GM18861 (cell line): ENCODE results near the gene PGA5.
"Not testable (repeated sequence)": the region's sequence is repeated elsewhere in the genome, so short reads cannot be mapped to it uniquely, and the experiment has no call there.

ENCODE experiments used
- ATAC-seq: cut with Tn5 transposase; IDR thresholded peaks from one replicate; pipeline ENCODE4 v1.9.1; 2021; ENCODE audit not compliant: unreplicated experiment

Gene PGA5

DNA sequence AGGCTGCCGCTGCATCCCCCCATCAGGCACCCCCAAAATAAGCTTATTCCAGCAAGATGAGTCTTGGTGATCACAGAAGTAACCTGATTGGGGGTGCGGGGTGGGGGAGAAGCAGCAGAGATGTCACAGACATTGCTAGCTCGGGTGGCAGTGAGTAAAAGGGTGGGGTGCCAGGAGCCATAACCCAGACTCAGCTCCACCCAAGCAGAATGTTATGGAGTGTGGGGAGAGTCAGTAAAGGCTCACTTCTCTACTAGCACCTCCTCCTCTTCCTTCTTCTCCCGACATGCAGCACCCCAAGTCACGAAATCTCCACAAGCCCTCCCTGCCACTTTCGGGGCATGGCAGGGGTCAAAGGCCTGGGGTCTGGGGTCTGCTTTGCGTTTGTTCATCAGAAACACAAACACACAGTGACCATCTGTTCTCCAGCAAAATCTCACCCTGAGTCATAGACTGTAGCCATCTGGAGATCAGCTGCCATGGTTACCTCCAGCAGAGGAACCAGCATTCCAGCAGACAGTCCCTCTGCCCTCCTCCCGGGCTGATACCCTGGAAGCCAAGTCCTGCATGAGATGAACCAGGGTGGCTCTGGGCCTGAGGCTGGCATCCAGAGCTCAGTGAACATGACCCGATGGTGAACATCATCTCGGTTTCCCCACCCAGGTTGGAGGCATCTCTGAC lies 14.4 kb upstream of the PGA5 start:
- ATAC-seq, result not testable (repeated sequence)

DNA sequence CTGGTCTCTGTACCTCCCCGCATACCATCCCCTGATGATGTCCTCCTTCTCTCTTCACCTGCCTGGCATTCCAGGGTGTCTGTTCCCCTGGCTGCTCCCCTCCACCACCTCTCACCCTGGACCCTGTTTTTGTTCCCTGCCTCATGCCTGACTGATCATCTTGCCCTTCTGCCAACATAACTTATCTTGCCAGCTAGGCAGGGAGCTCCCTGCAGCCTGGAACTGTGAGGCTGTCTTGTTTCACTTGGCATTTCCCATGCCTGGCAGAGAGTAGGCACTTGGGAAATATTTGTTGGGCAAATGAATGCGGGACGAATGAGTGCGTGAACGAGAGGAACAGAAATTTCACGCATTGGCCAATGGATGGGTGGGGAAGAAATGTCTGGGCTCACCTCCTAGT lies 11.5 kb upstream of the PGA5 start:
- not testable (repeated sequence) for ATAC-seq

DNA sequence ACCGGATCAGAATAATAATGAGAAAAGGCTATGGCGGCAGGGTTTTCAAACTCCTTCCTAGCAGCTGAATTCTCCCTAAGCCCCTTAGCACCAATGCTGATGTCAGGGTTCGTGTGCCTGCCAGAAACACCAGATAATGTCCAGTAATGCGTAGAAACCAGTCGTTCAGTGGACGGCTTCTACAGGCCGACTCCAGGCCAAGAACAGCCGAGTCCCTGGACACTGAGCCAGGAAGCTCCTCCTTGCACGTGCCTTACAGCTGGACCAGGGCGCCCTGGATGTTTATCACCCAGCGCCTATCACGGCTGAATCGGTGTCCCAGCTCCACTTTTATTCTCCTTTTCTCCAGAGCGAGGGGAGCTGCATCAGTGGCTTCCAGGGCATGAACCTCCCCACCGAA lies 9.9 kb upstream of the PGA5 start:
- not testable (repeated sequence) for ATAC-seq

DNA sequence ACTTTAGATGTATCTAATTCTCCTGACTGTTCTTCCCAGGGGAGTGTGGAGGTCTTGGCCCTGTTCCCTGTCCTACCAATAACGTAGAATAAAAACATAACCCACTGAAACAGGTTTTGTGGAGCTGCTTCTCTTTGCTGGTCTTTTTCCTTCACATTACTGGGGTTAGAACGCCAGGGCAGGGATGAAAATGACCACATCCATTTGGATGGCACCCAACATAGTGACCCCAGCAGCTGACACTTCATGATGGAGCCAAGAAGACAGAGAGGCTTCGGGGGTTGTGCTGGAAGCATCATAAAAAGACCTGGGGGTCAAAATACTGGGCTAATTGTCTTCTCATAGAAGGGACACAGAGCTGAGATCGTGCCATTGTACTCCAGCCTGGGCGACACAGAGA lies 9.4 kb upstream of the PGA5 start:
- not testable (repeated sequence) for ATAC-seq

- not testable (repeated sequence) for ATAC-seq
Measured at GRCh38 chr11:61232548-61233145, 8.3 kb upstream of the PGA5 start.

DNA sequence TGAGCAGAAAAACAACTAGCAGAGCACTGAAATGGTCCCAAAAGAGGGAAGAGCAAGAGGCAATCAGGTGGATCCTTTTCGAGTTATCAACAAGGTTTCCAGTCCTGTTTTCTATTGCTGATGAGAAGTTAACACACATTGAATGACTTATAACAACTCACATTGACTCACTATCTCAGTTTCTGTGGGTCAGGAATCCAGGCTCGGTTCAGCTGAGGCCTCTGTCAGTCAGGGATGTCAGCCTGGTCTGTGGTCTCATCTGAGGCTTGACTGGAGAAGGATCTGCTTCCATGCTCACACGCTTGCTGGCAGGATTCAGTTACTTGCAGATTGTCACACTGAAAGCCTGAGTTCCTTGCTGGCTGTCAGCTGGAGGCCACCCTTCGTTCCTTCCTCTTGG lies 3.8 kb upstream of the PGA5 start:
- ATAC-seq, result not testable (repeated sequence)

- not testable (repeated sequence) for ATAC-seq
Measured at GRCh38 chr11:61240288-61240687, 687 bp upstream of the PGA5 start.

GRCh38 chr11:61241526-61241925 lies 551 bp downstream of the PGA5 start:
- ATAC-seq, result not testable (repeated sequence)

DNA sequence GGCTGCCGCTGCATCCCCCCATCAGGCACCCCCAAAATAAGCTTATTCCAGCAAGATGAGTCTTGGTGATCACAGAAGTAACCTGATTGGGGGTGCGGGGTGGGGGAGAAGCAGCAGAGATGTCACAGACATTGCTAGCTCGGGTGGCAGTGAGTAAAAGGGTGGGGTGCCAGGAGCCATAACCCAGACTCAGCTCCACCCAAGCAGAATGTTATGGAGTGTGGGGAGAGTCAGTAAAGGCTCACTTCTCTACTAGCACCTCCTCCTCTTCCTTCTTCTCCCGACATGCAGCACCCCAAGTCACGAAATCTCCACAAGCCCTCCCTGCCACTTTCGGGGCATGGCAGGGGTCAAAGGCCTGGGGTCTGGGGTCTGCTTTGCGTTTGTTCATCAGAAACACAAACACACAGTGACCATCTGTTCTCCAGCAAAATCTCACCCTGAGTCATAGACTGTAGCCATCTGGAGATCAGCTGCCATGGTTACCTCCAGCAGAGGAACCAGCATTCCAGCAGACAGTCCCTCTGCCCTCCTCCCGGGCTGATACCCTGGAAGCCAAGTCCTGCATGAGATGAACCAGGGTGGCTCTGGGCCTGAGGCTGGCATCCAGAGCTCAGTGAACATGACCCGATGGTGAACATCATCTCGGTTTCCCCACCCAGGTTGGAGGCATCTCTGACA lies 4.4 kb downstream of the PGA5 start:
- ATAC-seq, result not testable (repeated sequence)

- not testable (repeated sequence) for ATAC-seq
Measured at GRCh38 chr11:61248071-61248470, 7.1 kb downstream of the PGA5 start.

DNA sequence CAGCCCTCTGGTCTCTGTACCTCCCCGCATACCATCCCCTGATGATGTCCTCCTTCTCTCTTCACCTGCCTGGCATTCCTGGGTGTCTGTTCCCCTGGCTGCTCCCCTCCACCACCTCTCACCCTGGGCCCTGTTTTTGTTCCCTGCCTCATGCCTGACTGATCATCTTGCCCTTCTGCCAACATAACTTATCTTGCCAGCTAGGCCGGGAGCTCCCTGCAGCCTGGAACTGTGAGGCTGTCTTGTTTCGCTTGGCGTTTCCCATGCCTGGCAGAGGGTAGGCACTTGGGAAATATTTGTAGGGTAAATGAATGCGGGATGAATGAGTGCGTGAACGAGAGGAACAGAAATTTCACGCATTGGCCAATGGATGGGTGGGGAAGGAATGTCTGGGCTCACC lies 8.2 kb downstream of the PGA5 start:
- not testable (repeated sequence) for ATAC-seq

GRCh38 chr11:61250796-61251765 lies 10.1 kb downstream of the PGA5 start:
- ATAC-seq, result not testable (repeated sequence)

GRCh38 chr11:61252332-61252731 lies 11.4 kb downstream of the PGA5 start:
- not testable (repeated sequence) for ATAC-seq

DNA sequence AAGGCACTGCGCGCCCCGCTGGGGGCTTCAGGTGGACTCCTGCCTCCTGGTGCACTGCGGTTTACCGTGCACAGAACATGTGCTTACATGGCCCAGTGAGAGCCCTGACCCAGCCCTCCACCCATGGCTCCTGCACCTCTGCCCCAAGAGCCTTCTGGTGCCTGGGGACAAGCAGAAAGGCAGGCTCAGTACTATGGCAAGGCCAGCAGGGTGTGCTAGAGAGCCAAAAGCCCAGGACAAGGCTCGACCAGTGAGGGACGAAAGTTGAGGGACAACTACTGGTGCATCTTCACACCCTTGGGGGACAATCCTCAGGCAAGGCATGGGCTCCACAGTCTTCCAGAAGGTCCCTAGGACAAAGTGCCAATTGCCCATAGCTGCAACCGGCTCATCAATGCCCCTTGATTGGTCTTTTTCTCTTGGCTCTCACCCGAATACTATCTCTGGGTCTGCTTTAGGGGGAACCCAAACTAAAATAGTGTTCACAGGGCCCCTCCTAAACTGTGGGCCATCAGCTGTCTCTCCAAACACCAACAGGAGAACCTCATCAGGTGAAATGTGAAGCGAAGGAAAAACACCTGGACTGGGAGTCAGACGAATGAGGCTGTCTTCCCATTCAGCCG lies 13.5 kb downstream of the PGA5 start:
- ATAC-seq, result no peak

DNA sequence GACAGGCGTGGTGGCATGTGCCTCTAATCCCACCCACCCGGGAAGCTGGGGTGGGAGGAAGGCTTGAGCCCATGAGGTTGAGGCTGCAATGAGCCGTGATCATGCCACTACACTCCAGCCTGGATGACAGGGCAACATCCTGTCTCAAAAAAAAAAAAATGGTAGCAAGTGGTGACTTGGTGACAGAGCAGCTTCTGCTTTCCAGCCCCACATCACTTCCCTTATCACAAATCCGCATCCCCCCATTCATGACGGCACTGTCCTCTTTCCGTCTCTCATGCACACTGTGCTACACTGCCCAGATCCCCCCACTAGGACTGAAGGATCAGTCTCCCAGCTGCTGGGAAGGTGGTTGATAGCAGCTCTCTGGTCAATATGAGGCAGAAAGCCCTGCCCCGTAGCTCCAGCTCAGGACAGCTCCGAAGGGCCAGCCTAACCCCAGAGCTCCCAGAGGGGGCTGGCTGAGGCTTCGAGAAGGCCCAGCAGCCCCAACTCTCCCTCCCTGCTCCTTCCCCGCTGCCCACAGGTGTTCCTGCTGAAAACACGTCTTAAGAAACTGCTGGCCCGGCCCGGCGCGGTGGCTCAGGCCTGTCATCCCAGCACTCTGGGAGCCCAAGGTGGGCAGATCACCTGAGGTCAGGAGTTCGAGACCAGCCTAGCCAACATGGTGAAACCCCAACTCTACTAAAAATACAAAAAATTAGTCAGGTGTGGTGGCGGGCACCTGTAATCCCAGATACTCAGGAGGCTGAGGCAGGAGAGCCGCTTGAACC lies 15.9 kb downstream of the PGA5 start:
- ATAC-seq, result no peak

GRCh38 chr11:61258546-61258945 lies 17.6 kb downstream of the PGA5 start:
- ATAC-seq, result no peak

DNA sequence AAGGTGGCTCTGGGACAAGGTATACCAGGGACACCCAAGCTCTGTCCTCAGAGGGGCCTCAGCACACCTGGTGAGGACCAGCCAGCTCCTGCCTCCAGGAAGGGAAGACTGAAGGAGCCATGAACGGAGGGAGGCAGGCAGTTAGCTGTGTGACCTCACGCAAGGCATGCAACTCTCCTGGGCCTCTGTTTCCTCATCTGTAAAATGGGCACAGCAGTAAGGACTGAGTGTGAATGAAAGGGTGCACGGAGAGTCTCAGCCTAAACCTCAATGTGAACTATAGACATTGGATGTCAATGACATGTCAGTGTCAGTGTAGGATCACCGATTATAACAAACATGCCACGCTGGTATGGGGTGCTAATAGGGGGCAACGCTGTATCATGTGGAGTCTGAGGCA lies 18.4 kb downstream of the PGA5 start:
- ATAC-seq, result no peak

DNA sequence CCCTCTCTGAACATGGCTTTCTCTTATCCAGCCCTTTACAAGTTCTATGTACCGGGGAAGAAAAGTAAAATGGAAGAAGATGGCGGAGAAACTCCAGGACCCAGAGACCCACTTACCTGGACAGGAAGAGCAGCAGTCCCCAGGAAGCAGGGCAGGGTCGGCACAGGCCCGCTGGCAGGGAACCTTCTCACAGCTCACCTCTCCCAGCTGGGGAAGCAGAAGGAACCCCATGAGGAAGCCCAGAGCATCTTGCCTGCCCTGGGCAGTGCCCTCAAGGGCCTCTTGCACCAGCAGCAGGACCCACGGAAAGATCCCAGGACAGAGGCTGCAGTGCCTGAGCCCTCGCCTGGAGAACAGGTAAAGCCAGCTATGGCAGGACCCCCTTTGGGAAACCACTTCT lies 23.4 kb downstream of the PGA5 start:
- ATAC-seq, result no peak

GRCh38 chr11:61264795-61265194 lies 23.8 kb downstream of the PGA5 start:
- ATAC-seq, result no peak

DNA sequence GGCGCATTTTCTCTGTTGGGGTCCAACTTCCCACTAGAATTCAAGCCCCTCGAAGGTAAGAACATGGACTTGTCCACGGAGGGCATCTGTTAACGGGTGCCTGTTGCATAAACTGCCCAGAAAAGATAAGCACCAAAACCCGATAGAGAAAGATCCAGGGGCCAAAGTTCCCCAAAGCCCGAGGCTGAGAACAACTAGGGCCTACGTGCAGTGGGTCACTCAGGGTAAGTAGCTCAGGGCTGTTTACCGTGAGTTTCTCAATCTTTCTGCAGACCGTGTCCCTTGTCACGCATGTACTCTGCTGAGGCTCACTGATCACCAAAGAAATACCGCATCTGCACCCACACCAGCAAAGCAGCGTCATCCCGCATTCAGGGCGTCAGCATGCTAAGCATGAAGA lies 24.4 kb downstream of the PGA5 start:
- ATAC-seq, result no peak
